Measurements from ENCODE around the gene EXOC6.

EXOC6 gene

DNA sequence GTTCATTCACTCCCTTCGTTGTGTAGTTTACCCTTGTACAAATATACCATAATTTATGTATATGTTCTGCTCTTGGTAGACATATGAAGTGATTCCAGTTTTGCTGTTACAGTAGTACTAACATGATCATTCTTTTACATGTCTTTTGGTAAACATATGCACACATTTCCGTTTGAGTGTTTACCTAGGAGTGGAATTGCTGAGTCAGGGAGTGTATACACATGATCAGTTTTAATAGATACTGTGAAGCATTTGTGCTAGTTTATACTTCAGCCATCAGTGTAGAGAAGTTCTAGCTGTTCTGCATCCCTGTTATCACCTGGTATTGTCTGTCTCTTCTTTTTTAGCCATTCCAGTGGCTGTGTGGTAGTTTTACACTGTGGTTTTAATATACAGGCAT is 177.8 kb downstream of the EXOC6 start:
- TF ChIP-seq CSDC2 (CRISPR knock-in tag; IDR thresholded peaks at IDR 0.05) (no peak), ISL1 (CRISPR knock-in tag; IDR thresholded peaks at IDR 0.05) (no peak), ARNTL (CRISPR knock-in tag; IDR thresholded peaks at IDR 0.05; ENCODE audit: borderline replicate concordance, low read depth) (no peak), POU6F1 (CRISPR knock-in tag; IDR thresholded peaks at IDR 0.05; ENCODE audit: borderline replicate concordance, low read depth) (no peak), GLIS3 (CRISPR knock-in tag; IDR thresholded peaks at IDR 0.05) (no peak), ZNF8 (CRISPR knock-in tag; IDR thresholded peaks at IDR 0.05) (no peak), CREB5 (CRISPR knock-in tag; IDR thresholded peaks at IDR 0.05; ENCODE audit: low read depth) (no peak), ZNF70 (CRISPR knock-in tag; IDR thresholded peaks at IDR 0.05) (no peak), OSR1 (CRISPR knock-in tag; IDR thresholded peaks at IDR 0.05) (no peak), ZFP3 (CRISPR knock-in tag; IDR thresholded peaks at IDR 0.05) (no peak), RARB (CRISPR knock-in tag; IDR thresholded peaks at IDR 0.05) (no peak), BACH2 (CRISPR knock-in tag; IDR thresholded peaks at IDR 0.05; ENCODE audit: borderline replicate concordance) (no peak), PPARA (CRISPR knock-in tag; IDR thresholded peaks at IDR 0.05; ENCODE audit: borderline replicate concordance) (no peak), ZNF565 (CRISPR knock-in tag; conservative IDR thresholded peaks at IDR 0.05; ENCODE audit: low read depth) (no peak), ZC3H10 (CRISPR knock-in tag; IDR thresholded peaks at IDR 0.05) (no peak), SNAI2 (CRISPR knock-in tag; IDR thresholded peaks at IDR 0.05) (no peak), TCF4 (CRISPR knock-in tag; IDR thresholded peaks at IDR 0.05; ENCODE audit: borderline replicate concordance) (no peak)
- TF ChIP-seq, protein P1, sequence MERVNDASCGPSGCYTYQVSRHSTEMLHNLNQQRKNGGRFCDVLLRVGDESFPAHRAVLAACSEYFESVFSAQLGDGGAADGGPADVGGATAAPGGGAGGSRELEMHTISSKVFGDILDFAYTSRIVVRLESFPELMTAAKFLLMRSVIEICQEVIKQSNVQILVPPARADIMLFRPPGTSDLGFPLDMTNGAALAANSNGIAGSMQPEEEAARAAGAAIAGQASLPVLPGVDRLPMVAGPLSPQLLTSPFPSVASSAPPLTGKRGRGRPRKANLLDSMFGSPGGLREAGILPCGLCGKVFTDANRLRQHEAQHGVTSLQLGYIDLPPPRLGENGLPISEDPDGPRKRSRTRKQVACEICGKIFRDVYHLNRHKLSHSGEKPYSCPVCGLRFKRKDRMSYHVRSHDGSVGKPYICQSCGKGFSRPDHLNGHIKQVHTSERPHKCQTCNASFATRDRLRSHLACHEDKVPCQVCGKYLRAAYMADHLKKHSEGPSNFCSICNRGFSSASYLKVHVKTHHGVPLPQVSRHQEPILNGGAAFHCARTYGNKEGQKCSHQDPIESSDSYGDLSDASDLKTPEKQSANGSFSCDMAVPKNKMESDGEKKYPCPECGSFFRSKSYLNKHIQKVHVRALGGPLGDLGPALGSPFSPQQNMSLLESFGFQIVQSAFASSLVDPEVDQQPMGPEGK (CRISPR knock-in tag; IDR thresholded peaks at IDR 0.05; ENCODE audit: borderline replicate concordance) = no peak
- TF ChIP-seq, protein P2, sequence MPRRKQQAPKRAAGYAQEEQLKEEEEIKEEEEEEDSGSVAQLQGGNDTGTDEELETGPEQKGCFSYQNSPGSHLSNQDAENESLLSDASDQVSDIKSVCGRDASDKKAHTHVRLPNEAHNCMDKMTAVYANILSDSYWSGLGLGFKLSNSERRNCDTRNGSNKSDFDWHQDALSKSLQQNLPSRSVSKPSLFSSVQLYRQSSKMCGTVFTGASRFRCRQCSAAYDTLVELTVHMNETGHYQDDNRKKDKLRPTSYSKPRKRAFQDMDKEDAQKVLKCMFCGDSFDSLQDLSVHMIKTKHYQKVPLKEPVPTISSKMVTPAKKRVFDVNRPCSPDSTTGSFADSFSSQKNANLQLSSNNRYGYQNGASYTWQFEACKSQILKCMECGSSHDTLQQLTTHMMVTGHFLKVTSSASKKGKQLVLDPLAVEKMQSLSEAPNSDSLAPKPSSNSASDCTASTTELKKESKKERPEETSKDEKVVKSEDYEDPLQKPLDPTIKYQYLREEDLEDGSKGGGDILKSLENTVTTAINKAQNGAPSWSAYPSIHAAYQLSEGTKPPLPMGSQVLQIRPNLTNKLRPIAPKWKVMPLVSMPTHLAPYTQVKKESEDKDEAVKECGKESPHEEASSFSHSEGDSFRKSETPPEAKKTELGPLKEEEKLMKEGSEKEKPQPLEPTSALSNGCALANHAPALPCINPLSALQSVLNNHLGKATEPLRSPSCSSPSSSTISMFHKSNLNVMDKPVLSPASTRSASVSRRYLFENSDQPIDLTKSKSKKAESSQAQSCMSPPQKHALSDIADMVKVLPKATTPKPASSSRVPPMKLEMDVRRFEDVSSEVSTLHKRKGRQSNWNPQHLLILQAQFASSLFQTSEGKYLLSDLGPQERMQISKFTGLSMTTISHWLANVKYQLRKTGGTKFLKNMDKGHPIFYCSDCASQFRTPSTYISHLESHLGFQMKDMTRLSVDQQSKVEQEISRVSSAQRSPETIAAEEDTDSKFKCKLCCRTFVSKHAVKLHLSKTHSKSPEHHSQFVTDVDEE (CRISPR knock-in tag; IDR thresholded peaks at IDR 0.05) = no peak
- TF ChIP-seq, protein P3, sequence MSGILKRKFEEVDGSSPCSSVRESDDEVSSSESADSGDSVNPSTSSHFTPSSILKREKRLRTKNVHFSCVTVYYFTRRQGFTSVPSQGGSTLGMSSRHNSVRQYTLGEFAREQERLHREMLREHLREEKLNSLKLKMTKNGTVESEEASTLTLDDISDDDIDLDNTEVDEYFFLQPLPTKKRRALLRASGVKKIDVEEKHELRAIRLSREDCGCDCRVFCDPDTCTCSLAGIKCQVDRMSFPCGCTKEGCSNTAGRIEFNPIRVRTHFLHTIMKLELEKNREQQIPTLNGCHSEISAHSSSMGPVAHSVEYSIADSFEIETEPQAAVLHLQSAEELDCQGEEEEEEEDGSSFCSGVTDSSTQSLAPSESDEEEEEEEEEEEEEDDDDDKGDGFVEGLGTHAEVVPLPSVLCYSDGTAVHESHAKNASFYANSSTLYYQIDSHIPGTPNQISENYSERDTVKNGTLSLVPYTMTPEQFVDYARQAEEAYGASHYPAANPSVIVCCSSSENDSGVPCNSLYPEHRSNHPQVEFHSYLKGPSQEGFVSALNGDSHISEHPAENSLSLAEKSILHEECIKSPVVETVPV (CRISPR knock-in tag; IDR thresholded peaks at IDR 0.05) = no peak
- ATAC-seq = no peak

- ATAC-seq = no peak
- no peak for TF ChIP-seq TOX (CRISPR knock-in tag; IDR thresholded peaks at IDR 0.05; ENCODE audit: borderline replicate concordance)
Measured at GRCh38 chr10:93027508-93027907, 179.2 kb downstream of the EXOC6 start.

DNA sequence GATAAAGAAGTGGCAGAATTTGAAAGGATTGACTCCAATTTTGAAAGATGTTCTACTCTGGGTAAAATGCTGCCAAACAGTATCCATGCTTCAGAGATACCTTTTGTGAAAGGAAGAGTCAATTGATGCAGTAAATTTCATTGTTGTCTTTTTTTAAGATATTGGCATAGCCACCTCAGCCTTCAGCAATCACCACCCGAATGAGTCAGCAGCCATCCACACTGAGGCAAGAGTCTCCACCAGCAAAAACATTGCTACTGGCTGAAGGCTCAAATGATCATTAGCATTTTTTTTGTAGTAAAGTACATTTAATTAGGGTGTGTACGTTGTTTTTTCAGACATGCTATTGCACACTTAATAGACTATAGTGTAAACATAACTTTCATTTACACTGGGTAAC is 180.6 kb downstream of the EXOC6 start:
- ATAC-seq = no peak
- TF ChIP-seq, protein P2 (CRISPR knock-in tag; IDR thresholded peaks at IDR 0.05) = no peak
- TF ChIP-seq ISL1 (CRISPR knock-in tag; IDR thresholded peaks at IDR 0.05) (no peak), ZNF70 (CRISPR knock-in tag; IDR thresholded peaks at IDR 0.05) (no peak), ZNF8 (CRISPR knock-in tag; IDR thresholded peaks at IDR 0.05) (no peak), RARB (CRISPR knock-in tag; IDR thresholded peaks at IDR 0.05) (no peak), POU6F1 (CRISPR knock-in tag; IDR thresholded peaks at IDR 0.05; ENCODE audit: borderline replicate concordance, low read depth) (no peak)
- TF ChIP-seq, protein P3 (CRISPR knock-in tag; IDR thresholded peaks at IDR 0.05) = no peak

Measured in SK-N-SH treated with all-trans-retinoic acid at 6 μM for 48 hours (cell line).